Myocyte (in vitro differentiated cells): ENCODE results near the gene ZNFX1. TPM values are rescaled to one million over a fixed set of nuclear protein-coding genes. Genes with fewer than 3 reads are reported as not detected.

Source experiments
- DNase-seq: peaks from one replicate; pipeline ENCODE4 v3.0.0-alpha.2; 2012; ENCODE audit warnings: low read depth
- total RNA-seq: library from RNA; depleted of rRNA; stranded (reverse); fragments of >200 nt; gene quantifications from 2 replicates; pipeline ENCODE4 v1.2.3, GENCODE V29; 2014

Gene ZNFX1
- total RNA-seq, 1 donor from 2014 or later = 32.8 TPM

DNA sequence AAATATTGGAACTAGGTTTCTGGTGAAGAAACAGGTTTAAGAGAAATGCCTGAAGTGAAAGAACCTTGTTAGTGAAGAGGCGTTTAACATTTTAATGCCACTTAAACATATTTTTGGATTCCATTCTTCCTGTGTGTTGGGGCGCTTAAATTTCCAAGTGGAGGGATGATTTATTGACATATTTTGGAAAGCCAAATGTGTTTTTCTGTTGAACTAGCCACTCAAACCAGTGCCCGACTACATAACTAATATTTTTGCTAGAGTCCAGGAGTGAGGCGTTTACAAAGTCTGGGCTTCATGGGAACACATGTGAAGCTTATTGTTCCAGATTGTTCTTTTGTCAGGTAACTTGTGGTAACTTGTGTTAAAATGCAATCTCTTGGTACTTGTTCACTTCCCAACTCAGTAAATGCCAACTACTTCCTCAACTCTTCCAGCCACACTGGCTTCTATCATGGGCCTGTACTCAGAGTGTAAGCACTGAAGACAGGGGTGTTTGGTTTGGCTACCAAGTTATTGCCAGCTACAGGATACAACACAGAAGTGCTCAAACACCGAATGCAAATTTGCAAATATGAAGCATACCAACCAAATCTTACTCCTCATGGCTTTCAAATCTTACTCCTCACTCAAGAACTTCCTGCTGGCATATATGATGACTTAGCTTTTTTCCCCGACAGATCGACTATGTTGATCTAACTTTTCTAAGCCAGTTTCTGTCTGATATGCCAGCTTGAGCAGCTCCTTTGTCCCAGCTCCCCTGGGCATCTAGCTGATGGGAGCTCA lies 2.0 kb upstream of the ZNFX1 start:
- no peak for DNase-seq

DNA sequence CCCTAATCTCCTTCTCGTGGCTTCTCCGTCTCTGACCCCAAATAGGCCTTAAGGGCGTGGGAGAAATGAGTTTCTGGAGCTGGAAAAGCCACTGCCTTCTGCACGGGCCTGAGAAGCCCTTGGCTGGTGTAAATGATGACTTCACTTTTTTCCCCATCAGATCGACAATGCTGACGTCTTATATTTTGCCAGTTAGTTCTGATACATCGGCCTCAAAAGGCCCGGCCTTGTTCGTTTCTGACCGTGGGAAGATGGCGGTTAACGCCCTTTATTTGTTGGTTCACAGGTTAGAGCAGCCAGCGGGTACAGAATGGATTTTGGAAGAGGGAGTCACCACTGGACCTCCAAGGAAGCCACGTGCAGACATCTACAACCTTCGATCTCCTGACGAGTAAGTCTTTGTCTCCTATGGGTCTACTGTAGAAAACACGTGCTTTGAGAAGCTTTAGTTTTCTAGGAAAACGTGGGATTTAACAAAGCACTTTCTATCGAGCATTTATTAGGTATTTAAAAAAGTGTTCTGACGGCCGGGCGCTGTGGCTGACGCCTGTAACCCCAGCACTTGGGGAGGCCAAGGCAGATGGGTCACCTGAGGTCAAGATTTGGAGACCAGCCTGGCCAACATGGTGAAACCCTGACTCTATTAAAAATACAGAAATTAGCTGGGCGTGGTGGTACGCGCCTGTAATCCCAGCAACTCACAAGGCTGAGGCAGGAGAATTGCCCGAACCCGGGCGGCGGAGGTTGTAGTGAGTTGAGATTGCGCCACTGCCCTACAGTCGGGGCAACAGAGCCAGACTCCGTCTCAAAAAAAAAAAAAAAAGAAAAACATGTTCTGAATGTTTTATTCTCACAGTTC lies 1.2 kb upstream of the ZNFX1 start:
- peak; percentile 40 for DNase-seq

DNA sequence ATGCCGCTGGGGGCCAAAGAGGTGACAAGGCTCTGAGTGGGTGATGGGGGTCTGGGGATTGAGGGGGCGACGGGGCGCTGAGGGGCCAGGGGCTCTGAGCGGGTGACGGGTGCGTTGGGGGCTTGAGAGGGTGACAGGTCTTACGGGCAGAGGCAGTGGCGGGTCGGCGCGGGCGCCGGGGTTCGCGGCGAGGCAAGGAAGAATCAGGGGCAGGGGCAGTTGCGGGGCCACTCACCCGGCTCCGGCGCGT lies 146 bp downstream of the ZNFX1 start:
- DNase-seq = no peak

DNA sequence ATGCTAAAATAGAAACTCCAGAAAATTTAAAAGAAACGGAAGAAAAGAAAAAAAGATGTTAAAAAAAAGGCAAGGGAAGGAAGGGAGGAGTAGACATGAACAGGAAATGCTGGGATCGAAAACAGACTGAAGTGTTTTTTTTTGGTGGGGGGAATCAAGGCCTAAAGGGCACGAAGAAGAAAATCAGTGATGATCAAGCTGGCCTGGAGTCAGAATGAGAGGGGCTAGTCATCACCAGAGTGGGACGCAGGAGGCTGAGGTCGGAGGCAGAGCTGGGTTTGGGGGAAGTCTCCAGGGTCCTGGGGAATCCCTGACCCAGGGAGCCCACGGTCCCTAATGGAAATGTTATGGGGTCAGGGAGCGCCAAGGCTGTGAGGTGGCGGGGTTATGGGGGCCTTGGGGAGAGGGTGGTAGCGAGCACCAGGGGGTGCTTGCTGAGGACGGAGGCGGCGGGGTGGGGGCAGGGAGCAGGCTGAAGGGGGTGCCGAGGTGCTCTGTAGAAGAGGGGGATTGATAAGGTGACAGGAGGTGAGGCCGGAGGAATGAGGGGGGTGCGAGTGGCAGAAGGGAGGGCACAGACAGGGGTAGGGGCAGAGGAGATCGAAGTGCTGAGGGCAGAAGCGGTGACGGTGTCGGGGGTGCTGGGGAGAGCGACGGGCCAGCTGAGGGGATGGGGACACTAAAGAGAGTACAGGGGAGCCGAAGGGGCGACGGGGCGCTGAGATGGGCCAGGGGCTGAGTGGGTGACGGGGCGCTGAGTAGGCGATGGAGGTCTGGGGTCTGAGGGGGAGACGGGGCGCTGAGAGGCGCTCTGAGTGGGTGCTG lies 684 bp downstream of the ZNFX1 start:
- DNase-seq = peak; percentile 34

DNA sequence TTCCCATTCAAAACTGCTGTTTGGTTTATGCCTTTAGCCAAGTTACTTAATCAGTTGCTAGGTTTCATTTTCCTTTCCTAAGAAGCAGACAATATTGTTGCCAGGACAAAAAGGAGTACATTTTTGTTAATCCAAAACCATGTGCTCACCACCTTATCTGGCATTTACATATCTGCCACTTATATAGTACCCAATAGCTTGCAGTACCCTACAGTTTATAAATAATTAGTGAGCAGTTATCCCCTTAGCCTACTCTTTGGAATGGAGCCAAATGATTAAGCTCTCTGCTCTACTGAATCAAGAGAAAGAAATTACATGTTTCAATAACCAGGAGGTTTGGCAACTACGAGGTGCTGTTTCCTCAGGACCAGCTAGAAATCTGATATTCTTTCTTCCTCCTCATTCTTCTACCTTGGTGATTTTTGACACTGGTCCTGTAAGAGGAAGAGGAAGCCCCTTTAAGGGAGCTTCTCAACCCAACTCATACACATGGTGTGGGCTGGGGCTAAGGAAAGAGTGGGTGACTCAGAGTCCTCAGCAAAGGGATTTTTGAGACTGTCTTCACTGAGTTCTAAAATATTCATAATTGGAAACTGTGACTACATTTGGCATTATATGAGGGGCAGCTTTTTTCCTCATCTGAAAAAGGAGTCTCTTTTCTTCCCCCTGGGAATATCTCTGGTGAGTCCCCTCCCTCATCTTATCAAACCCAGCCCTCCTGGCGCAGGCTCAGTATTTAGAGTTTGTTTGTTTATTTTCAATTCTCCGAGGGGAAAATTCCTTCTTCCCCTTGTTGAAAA lies 1.5 kb downstream of the ZNFX1 start:
- peak; percentile 58 for DNase-seq

DNA sequence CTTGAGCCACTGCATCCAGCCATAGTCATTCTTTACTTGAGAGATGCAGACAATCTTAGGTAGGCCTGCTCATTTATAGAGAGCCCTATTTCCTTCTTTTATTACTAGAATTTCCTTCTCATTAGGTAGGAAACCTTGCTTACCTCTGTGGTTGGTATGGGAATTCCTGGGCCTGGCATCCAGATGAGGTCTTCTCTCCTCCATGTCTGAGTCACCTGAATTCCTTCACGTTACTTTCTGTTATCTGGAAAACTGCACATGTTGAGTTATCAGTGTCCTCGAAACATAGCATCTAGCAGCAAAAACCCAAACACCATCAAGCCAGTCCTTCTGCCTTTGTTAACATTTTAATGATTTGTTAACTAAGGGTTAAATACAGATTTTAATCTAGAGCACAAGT lies 2.2 kb downstream of the ZNFX1 start:
- no peak for DNase-seq

DNA sequence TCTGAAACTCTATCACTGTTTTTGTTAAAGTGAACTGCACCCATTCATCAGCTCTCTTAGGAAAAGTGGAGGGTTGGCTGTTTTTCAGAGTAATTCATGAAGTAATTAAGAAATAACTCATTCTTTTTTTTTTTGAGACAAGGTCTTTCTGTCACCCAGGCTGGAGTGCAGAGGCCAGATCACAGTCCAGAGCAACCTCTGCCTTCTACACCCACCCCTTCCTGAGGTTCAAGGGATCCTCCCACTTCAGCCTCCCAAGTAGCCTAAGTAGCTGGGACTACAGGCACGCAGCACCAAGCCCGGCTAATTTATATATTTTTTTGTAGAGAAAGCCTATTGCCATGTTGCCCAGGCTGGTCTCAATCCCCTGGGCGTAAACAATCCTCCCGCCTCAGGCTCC lies 2.6 kb downstream of the ZNFX1 start:
- no peak for DNase-seq

DNA sequence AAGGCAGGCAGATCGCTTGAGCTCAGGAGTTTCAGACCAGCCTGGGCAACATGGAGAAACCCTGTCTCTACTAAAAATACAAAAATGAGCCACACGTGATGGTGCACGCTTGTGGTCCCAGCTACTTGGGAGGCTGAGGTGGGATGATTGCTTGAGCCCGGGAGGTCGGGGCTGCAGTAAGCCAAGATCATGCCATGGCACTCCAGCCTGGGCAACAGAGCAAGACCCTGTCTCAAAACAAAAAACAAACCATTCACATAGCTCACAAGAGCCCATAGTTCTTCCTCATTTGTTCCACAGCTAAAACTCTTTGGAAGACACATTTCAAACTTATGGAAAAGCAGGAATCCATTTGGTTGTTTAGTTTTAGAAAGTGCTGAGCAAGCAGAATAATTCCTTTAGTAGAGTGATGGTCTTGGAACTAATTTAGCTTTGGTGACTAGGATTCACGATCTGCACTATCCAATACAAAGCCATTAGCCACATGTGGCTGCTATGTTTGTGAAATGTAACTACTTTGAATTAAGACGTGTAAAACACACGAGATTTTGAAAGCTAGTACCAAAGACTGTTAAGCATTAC lies 4.1 kb downstream of the ZNFX1 start:
- DNase-seq = no peak

DNA sequence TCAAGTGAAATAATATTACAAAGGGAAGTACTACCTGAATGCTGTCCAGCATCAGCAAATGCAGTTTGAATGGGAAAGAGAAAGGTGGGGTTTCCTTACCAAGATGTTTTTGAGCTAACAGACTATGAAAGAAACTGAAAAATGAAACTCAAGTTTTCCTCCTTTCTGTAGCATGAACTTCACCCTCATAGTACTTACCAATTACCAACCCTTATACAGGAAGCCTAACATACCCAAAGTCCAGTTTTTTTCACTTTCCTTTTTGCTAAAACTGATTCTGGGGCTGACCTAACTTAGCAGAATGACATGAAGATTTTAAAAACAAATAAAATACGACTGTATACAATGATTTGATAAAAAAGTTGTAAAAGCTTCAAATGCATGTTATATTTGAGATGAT lies 5.2 kb downstream of the ZNFX1 start:
- no peak for DNase-seq

DNA sequence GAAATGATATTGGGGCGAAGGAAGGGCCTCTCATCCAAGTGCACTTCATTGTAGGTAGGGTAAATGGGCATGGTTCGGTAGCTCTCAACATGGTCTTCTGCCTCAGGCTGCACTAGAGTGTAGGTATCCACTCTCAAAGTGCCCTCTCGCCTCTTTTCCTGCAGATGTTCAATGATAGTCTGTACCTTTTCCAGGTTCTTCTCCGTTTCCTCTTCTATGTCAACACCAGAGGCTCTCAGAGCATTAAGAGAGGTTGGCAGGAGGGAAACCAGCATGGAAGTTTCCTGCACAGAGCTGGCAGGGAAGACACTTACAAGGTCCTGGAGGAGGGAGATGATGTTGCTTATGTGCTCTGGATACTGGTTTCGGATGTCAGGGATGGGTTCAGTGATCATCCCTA lies 7.1 kb downstream of the ZNFX1 start:
- DNase-seq = no peak

DNA sequence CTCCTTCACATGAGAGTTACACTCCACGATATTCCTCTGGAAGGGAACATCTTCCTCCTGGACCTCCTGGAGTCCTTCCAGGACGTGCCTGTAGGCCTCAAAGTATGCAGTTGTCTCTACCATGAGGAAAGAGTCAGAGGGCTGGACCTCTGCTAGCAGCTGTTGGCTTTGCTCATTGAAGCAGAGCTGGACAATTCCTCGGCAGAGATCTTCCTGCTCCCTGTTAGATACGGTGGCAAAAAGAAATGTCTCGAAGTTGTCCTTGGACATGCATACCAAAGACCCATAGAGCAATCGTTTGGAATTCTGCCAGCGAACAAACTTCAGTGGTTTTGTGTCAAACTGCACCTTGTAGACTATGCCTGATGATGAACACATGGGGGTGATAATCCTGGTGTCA lies 7.7 kb downstream of the ZNFX1 start:
- DNase-seq = peak; percentile 93

DNA sequence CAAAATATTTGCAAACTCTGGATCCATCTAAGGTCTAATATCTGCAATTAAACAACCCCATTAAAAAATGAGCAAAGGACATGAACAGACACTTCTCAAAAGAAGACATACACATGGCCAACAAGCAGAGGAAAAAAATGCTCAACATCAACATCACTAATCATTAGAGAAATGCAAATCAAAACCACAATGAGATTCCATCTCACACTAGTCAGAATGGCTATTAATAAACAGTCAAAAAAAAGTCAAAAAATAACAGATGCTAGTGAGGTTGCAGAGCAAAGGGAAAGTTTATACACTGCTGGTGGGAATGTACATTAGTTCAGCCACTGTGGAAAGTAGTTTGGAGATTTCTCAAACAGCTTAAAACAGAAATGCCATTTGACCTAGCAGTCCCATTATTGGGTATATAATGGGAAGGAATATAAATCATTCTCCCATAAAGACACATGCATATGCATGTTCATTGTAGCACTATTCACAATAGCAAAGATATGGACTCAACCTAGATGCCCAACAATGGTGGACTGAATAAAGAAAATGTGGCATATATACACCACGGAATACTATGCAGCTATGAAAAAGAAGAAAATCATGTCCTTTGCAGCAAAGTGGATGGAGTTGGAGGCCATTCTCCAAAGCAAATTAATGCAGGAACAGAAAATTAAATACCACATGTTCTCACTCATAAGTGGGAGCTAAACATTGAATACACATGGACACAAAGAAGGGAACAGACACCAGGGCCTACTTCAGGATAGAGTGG lies 9.1 kb downstream of the ZNFX1 start:
- peak; percentile 75 for DNase-seq

DNA sequence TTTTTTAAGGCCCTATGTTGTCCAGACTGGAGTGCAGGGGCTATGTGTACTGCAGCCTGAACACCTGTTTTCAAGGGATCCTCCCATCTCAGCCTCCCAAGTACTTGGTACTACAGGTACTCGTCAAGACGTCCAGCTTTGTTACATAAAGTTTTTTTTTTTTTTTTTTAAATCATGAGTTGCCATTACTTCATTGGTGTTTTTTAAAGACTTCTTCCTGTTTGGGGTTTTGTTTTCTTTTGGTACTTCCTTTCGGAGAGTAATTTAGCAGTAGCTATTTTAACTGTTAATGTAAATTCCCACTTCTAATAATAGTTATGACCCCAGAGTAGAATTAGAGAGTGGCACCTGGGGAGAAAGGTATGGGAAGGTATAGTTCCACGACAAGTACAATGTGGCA lies 10.5 kb downstream of the ZNFX1 start:
- no peak for DNase-seq

DNA sequence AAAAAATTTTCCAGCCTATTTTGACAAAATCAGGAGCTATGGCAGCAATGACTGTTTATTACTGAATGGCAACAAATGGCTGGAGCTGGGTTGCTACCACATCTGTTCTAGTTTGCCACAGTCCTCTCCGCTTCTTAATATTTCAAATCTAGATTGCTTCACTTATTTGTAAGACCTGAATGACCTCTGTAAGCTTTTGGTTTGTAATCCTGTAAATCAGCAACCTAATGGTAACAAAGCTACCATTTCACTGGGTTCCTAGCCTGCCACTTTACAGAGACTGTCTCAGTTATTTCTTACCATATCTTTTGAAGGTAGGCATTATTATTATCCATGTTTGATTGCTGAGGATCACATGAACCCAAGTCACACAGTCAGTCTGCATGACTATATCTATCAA lies 15.4 kb downstream of the ZNFX1 start:
- DNase-seq = no peak

DNA sequence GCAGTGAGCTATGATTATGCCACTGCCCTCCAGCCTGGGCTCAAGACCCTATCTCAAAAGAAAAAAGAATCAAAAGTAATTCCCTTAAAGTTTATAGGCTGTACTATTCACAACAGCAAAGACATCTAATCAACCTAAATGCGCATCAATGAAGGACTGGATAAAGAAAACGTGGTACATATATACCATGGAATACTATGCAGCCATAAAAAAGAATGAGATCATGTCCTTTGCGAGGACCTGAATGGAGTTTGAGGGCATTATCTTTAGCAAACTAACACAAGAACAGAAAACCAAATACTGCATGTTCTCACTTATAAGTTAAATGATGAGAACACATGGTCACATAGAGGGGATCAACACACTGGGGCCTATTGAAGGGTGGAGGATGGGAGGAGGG lies 16.7 kb downstream of the ZNFX1 start:
- DNase-seq = no peak

DNA sequence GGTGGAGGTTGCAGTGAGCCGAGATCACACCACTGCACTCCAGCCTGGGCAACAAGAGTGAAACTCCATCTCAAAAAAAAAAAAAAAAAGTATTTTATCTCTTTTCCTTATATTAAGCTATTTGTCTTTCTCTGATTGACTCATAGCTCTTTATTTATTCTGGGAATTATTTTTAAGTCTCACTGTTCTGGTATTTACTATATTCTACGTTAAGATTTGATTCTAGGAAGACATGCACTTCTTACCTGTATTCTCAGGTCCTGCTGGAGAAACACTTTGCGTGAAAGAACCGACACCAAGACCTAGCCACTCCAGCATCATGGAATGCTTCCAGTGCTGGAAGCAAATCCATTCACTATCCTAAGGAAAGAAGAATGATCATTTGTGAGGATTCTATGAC lies 17.6 kb downstream of the ZNFX1 start:
- DNase-seq = no peak

DNA sequence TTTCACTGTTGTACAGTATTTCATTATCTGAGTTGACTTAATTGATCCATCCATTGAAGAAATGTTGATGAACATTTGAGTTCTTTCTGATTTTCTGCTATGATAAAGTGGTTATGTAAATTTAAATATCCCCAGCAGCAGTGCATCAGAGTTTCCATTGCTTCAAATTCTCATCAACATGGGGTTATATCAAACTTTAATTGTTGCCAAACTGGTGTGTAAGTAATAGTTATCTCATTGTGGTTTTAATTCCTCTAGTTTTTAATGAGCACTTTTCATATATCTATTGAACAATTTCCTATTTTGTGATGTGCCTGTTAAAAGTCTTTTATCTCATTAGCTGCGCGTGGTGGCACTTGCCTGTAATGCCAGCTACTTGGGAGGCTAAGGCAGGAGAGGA lies 18.1 kb downstream of the ZNFX1 start:
- DNase-seq = no peak

DNA sequence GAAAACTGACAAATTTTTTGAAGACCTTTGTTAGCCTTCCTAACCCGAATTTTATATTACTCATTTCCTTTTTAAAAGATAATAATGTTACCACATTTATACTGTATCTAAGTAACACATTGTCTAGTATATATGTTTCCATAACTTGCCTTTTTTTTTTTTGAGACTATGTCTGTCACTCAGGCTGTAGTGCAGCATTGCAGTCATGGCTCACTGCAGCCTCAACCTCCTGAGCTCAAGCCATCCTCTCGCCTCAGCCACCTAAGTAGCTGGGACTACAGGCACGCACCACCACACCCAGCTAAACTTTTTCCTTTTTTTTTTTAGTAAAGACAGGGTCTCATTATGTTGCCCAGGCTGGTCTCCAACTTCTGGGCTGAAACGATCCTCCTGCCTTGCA lies 18.6 kb downstream of the ZNFX1 start:
- DNase-seq = no peak

DNA sequence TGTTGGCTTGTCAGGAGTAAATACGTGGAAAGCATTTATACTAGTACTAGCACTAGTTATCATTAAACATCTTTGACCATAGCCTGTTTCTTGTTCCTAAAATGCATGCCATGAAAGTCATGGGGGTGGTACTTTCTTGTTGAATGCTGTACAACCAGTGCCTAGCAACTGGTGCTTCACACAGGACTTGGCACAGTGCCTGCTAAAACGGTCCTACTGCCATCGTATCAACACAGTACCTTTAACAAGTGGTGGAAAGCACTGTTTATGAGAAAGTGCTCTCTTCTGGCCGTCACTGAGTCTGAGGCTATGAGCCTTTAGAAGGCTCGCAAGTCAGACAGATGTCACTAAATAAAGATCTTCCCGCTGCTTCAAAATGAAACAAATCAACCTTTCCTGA lies 21.6 kb downstream of the ZNFX1 start:
- no peak for DNase-seq
